Activated CD8-positive, alpha-beta T cell treated with anti-CD3 and anti-CD28 coated beads for 36 hours (primary cell): Measurements from ENCODE around the gene LGI1. TPM values are rescaled to one million over a fixed set of nuclear protein-coding genes. Genes with fewer than 3 reads are reported as not detected.

ENCODE experiments used
- ATAC-seq: fragments of 200-7000 bp; cut with Tn5 transposase; one replicate; pipeline ENCODE4 v1.10.0; 2021; ENCODE audit warnings: mild to moderate bottlenecking, moderate library complexity
- CTCF ChIA-PET: fragments of 350-600 bp; sonication (Branson Sonifier 250); formaldehyde crosslinking; loops from one replicate; lab custom pipeline; 2021; ENCODE audit warnings: antibody characterized with exemption; lab: Charles Lee
- POLR2A ChIA-PET: fragments of 350-600 bp; sonication (Branson Sonifier 250); formaldehyde crosslinking; loops from one replicate; lab custom pipeline; 2021; ENCODE audit warnings: antibody characterized with exemption; lab: Charles Lee
- DNase-seq: peaks from one replicate; pipeline ENCODE4 v3.0.0-alpha.2; 2020
- H3K27ac Mint-ChIP-seq: one replicate; pipeline ENCODE4 v1.8.0; 2021; ENCODE audit warnings: mild to moderate bottlenecking, mixed read lengths
- H3K27me3 Mint-ChIP-seq: one replicate; pipeline ENCODE4 v1.8.0; 2021; ENCODE audit warnings: mixed read lengths
- H3K36me3 Mint-ChIP-seq: one replicate; pipeline ENCODE4 v1.8.0; 2021; ENCODE audit warnings: low read depth, mixed read lengths
- H3K4me1 Mint-ChIP-seq: one replicate; pipeline ENCODE4 v1.8.0; 2021; ENCODE audit warnings: low read depth, mixed read lengths
- H3K4me3 Mint-ChIP-seq: one replicate; pipeline ENCODE4 v1.8.0; 2021; ENCODE audit warnings: mild to moderate bottlenecking, moderate library complexity, mixed read lengths
- H3K9me3 Mint-ChIP-seq: one replicate; pipeline ENCODE4 v1.8.0; 2021; ENCODE audit warnings: mixed read lengths
- intact Hi-C: fragments of 100-400 bp; cut with micrococcal nuclease; formaldehyde crosslinking; loops from one replicate; pipeline ENCODE4 v1.10.0; 2022
- total RNA-seq, 2 experiments: library from RNA; stranded (reverse); gene quantifications; one replicate each; pipeline ENCODE4 v1.2.3, GENCODE V29; 2021
- TF ChIP-seq, protein P1 (sequence below): fragments of 200-600 bp; IDR thresholded peaks from one replicate; pipeline ENCODE4 v1.8.0; 2022; ENCODE audit warnings: antibody characterized with exemption, mild to moderate bottlenecking

LGI1 gene
- total RNA-seq, 2 experiments from 2014 or later, result not detected

- no peaks in the 10 kb centered on the region for H3K9me3 Mint-ChIP-seq
- ATAC-seq, result no peak
- intact Hi-C loops, result loop anchor here (10.0 kb wide), 1 partner anchor 273 kb away; no protein-coding TSS in a partner anchor
- H3K27ac Mint-ChIP-seq, result no peak overlapping the region
- H3K4me3 Mint-ChIP-seq, result no peak overlapping the region
- H3K27me3 Mint-ChIP-seq, result peaks cover 42% of the 10 kb centered on the region
- TF ChIP-seq, protein P1, sequence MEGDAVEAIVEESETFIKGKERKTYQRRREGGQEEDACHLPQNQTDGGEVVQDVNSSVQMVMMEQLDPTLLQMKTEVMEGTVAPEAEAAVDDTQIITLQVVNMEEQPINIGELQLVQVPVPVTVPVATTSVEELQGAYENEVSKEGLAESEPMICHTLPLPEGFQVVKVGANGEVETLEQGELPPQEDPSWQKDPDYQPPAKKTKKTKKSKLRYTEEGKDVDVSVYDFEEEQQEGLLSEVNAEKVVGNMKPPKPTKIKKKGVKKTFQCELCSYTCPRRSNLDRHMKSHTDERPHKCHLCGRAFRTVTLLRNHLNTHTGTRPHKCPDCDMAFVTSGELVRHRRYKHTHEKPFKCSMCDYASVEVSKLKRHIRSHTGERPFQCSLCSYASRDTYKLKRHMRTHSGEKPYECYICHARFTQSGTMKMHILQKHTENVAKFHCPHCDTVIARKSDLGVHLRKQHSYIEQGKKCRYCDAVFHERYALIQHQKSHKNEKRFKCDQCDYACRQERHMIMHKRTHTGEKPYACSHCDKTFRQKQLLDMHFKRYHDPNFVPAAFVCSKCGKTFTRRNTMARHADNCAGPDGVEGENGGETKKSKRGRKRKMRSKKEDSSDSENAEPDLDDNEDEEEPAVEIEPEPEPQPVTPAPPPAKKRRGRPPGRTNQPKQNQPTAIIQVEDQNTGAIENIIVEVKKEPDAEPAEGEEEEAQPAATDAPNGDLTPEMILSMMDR, result no peak
- no peaks in the 10 kb centered on the region for H3K4me1 Mint-ChIP-seq
- no peak for DNase-seq
- H3K36me3 Mint-ChIP-seq, result no peaks in the 10 kb centered on the region
- CTCF ChIA-PET, result no interaction called here
- POLR2A ChIA-PET, result no interaction called here
Observed at GRCh38 chr10:93818086-93818485, 60.4 kb downstream of the LGI1 start.

GRCh38 chr10:93819520-93819919, 61.8 kb downstream of the LGI1 start:
- H3K4me1 Mint-ChIP-seq, result no peaks in the 10 kb centered on the region
- intact Hi-C loops, result loop anchor here (10.0 kb wide), 1 partner anchor 275 kb away; no protein-coding TSS in a partner anchor
- no peaks in the 10 kb centered on the region for H3K36me3 Mint-ChIP-seq
- no peaks in the 10 kb centered on the region for H3K9me3 Mint-ChIP-seq
- CTCF ChIA-PET, result no interaction called here
- H3K27ac Mint-ChIP-seq, result no peak overlapping the region
- no peak overlapping the region for H3K4me3 Mint-ChIP-seq
- DNase-seq, result no peak
- TF ChIP-seq, protein P1, result no peak
- ATAC-seq, result no peak
- POLR2A ChIA-PET, result no interaction called here
- peaks cover 32% of the 10 kb centered on the region for H3K27me3 Mint-ChIP-seq

DNA sequence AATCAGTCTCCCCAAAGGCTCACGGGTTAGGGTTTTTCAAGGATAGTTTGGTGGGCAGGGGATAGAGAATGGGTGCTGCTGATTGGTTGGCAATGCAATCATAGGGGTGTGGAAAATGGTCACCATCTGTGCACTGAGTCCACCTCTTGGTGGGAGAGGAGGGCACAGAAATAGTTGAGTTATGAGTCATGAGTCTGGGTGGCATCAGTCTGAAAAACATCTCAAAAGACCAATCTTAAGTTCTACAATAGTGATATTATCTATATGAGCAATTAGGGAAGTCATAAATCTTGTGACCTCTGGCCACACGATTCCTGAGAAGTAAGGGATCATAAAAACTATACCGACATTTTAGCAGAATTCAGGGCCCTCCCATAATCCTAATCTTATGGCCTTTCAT, 62.7 kb downstream of the LGI1 start:
- TF ChIP-seq, protein P1, result no peak
- H3K4me1 Mint-ChIP-seq, result no peaks in the 10 kb centered on the region
- no peak overlapping the region for H3K4me3 Mint-ChIP-seq
- H3K27me3 Mint-ChIP-seq, result peaks cover 29% of the 10 kb centered on the region
- ChIA-PET POLR2A (no interaction called here), CTCF (no interaction called here)
- no peaks in the 10 kb centered on the region for H3K36me3 Mint-ChIP-seq
- H3K9me3 Mint-ChIP-seq, result no peaks in the 10 kb centered on the region
- no peak overlapping the region for H3K27ac Mint-ChIP-seq
- intact Hi-C loops, result no loop called here
- DNase-seq (no peak), ATAC-seq (no peak)

- ATAC-seq, result no peak
- TF ChIP-seq, protein P1, result no peak
- H3K27ac Mint-ChIP-seq, result no peak overlapping the region
- intact Hi-C loops, result no loop called here
- CTCF ChIA-PET, result interaction anchor here (1.3 kb wide), 1 partner anchor 499 kb away, joined by 3 read pairs; no protein-coding TSS in a partner anchor
- peaks cover 22% of the 10 kb centered on the region for H3K27me3 Mint-ChIP-seq
- no peak overlapping the region for H3K4me3 Mint-ChIP-seq
- no peaks in the 10 kb centered on the region for H3K36me3 Mint-ChIP-seq
- DNase-seq, result no peak
- POLR2A ChIA-PET, result no interaction called here
- no peaks in the 10 kb centered on the region for H3K4me1 Mint-ChIP-seq
- no peaks in the 10 kb centered on the region for H3K9me3 Mint-ChIP-seq
Observed at GRCh38 chr10:93821051-93821772, 63.5 kb downstream of the LGI1 start.

DNA sequence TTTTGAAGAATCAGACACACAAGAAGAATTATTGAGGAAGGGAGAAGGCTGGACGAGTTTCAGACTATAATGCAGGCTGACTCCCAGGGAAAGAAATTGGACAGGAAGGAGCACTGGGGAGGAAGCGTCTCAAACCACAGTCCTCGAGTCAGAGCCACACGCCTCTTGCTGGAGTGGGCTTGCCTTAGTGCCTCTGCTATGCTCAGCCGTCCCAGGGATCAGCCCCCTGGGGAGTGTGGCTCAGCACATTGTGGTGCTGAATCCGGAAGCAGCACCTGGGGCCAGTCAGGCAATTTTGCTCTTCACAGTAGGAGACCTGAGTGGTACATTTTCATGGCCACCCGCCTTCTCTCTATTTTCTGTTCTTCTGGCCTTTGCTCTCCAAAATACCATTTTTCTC, 68.6 kb downstream of the LGI1 start:
- TF ChIP-seq, protein P1, result no peak
- no peaks in the 10 kb centered on the region for H3K27me3 Mint-ChIP-seq
- H3K4me3 Mint-ChIP-seq, result no peak overlapping the region
- CTCF ChIA-PET, result no interaction called here
- intact Hi-C loops, result no loop called here
- ATAC-seq (no peak), DNase-seq (no peak)
- no peaks in the 10 kb centered on the region for H3K36me3 Mint-ChIP-seq
- H3K4me1 Mint-ChIP-seq, result no peaks in the 10 kb centered on the region
- H3K9me3 Mint-ChIP-seq, result no peaks in the 10 kb centered on the region
- POLR2A ChIA-PET, result no interaction called here
- no peak overlapping the region for H3K27ac Mint-ChIP-seq
